Endothelial cell of umbilical vein (primary cell): Measurements from ENCODE around the gene NRCAM. TPM values are rescaled to one million over a fixed set of nuclear protein-coding genes. Genes with fewer than 3 reads are reported as not detected.

Experiments used
- BruUV-seq: library from RNA; stranded (reverse); fragments of 400-500 nt; replicated peaks from 2 replicates; lab custom pipeline; 2021; lab: Mats Ljungman, UMichigan
- CTCF ChIA-PET: fragments of 300-600, 350-600 bp; sonication (Branson Sonifier 250); formaldehyde crosslinking; loops from one replicate; lab custom pipeline; 2021; ENCODE audit warnings: antibody characterized with exemption, inconsistent platforms; lab: Charles Lee
- POLR2A ChIA-PET: fragments of 300-600, 350-600 bp; sonication (Branson Sonifier 250); formaldehyde crosslinking; loops from one replicate; lab custom pipeline; 2021; ENCODE audit warnings: antibody characterized with exemption, inconsistent platforms; lab: Charles Lee
- DNase-seq: peaks from one replicate; pipeline ENCODE4 v3.0.0-alpha.2; 2011; ENCODE audit warnings: low read depth, low spot score
- FAIRE-seq: peaks from 2 replicates; lab custom pipeline; 2011; peaks lifted over from hg19 to GRCh38; lab: Jason Lieb, UNC
- H2AFZ ChIP-seq: 2 replicates; pipeline ENCODE4 v1.6.0; 2012; ENCODE audit warnings: low read depth, low read length, control low read depth, inconsistent platforms
- H3K27ac ChIP-seq: 2 replicates; pipeline ENCODE4 v1.5.1; 2011; ENCODE audit warnings: low read depth, mild to moderate bottlenecking, control low read depth, low read length, moderate library complexity; ENCODE audit not compliant: insufficient read depth
- H3K27me3 ChIP-seq, 2 experiments: 2 replicates each; pipeline versions ENCODE4 v1.6.0 to v1.6.1; 2011; ENCODE audit warnings: low read length in 2 of 2, mixed read lengths in 1 of 2; ENCODE audit not compliant: control insufficient read depth in 2 of 2, insufficient read depth in 2 of 2
- H3K36me3 ChIP-seq, 2 experiments: 2 replicates in 1 of 2; 3 replicates in 1 of 2; pipeline ENCODE4 v1.5.1; 2011; ENCODE audit warnings: low read length in 2 of 2, mild to moderate bottlenecking in 1 of 2, moderate library complexity in 1 of 2; ENCODE audit not compliant: control insufficient read depth in 2 of 2, insufficient read depth in 2 of 2; ENCODE audit errors: extremely low read depth in 1 of 2
- H3K4me1 ChIP-seq: 3 replicates; pipeline ENCODE4 v1.5.1; 2011; ENCODE audit warnings: mild to moderate bottlenecking, low read length; ENCODE audit not compliant: control insufficient read depth, insufficient read depth; ENCODE audit errors: extremely low read depth
- H3K4me2 ChIP-seq: 2 replicates; pipeline ENCODE4 v1.6.1; 2011; ENCODE audit warnings: low read length, control low read depth, mixed read lengths; ENCODE audit not compliant: insufficient read depth
- H3K4me3 ChIP-seq, 3 experiments: fragments of 200-600 bp in 1 of 3; sonication (generic), shearing (Covaris generic) in 1 of 3; replicated peaks in 1 of 3; 2 replicates each; pipeline ENCODE4 v1.5.1; 2011 to 2016; ENCODE audit warnings: control low read depth in 3 of 3, low read length in 3 of 3, mild to moderate bottlenecking in 2 of 3, inconsistent platforms in 1 of 3, low read depth in 1 of 3, moderate library complexity in 1 of 3; ENCODE audit not compliant: insufficient read depth in 1 of 3
- H3K79me2 ChIP-seq: 2 replicates; pipeline ENCODE4 v1.6.0; 2012; ENCODE audit warnings: low read length, inconsistent platforms; ENCODE audit not compliant: control insufficient read depth, insufficient read depth
- H3K9ac ChIP-seq: replicated peaks from 2 replicates; pipeline ENCODE3; 2011; ENCODE audit warnings: low read length, control low read depth; ENCODE audit not compliant: insufficient read depth; ENCODE audit errors: extremely low read depth
- H3K9me1 ChIP-seq: replicated peaks from 3 replicates; pipeline ENCODE4 v1.6.0; 2011; ENCODE audit warnings: mild to moderate bottlenecking, low read length; ENCODE audit not compliant: control insufficient read depth, insufficient read depth; ENCODE audit errors: extremely low read depth
- H3K9me3 ChIP-seq: replicated peaks from 2 replicates; pipeline ENCODE4 v1.5.1; 2012; ENCODE audit warnings: low read length, inconsistent platforms; ENCODE audit not compliant: control insufficient read depth, insufficient read depth
- H4K20me1 ChIP-seq: replicated peaks from 2 replicates; pipeline ENCODE3; 2011; ENCODE audit warnings: mild to moderate bottlenecking, low read length; ENCODE audit not compliant: control insufficient read depth, insufficient read depth; ENCODE audit errors: extremely low read depth
- CTCF ChIP-seq, 2 donors: IDR thresholded peaks; 1 replicate in 1 of 2; 2 replicates in 1 of 2; pipeline ENCODE4 v1.5.1; 2011; ENCODE audit warnings: low read length in 2 of 2, mild to moderate bottlenecking in 2 of 2, moderate library complexity in 2 of 2, control low read depth in 1 of 2, inconsistent platforms in 1 of 2, low read depth in 1 of 2; ENCODE audit not compliant: insufficient read depth in 1 of 2; ENCODE audit errors: extremely low read depth in 1 of 2
- EZH2 ChIP-seq: IDR thresholded peaks from 2 replicates; pipeline ENCODE4 v1.6.1; 2012; ENCODE audit warnings: borderline replicate concordance, low read depth, mild to moderate bottlenecking, moderate library complexity, low read length, inconsistent platforms; ENCODE audit not compliant: severe bottlenecking
- GATA2 ChIP-seq: IDR thresholded peaks from 2 replicates; pipeline ENCODE4 v1.7.0; 2011; ENCODE audit warnings: low read depth, mild to moderate bottlenecking, moderate library complexity, mixed read lengths, low read length; ENCODE audit not compliant: insufficient read length, insufficient read depth
- JUN ChIP-seq: IDR thresholded peaks from 2 replicates; pipeline ENCODE4 v1.6.1; 2011; ENCODE audit warnings: borderline replicate concordance, low read depth; ENCODE audit not compliant: insufficient read length, insufficient read depth
- MAX ChIP-seq: IDR thresholded peaks from 2 replicates; pipeline ENCODE4 v1.6.1; 2011; ENCODE audit not compliant: insufficient read depth, insufficient read length
- MYC ChIP-seq: IDR thresholded peaks from one replicate; pipeline ENCODE4 v1.6.1; 2011; ENCODE audit warnings: mild to moderate bottlenecking, low read depth, low read length
- POLR2A ChIP-seq: IDR thresholded peaks from 2 replicates; pipeline ENCODE4 v1.6.1; 2012; ENCODE audit warnings: low read depth, mild to moderate bottlenecking, control low read depth, low read length
- dilution Hi-C: fragments of 300-500 bp; cut with MboI; formaldehyde crosslinking; loops from one replicate; pipeline ENCODE4 v1.15.0; 2019; ENCODE audit warnings: low sequenced_read_pairs; ENCODE audit not compliant: extremely low pct_ligation_motif_present
- intact Hi-C: fragments of 100-400 bp; cut with micrococcal nuclease; formaldehyde crosslinking; loops from one replicate; pipeline ENCODE4 v1.10.0; 2022
- polyA plus RNA-seq, 4 experiments: library from polyadenylated mRNA; depleted of rRNA in 3 of 4; stranded (reverse) in 3 of 4; unstranded in 1 of 4; fragments of >200 nt; gene quantifications; 2 replicates each; pipeline versions ENCODE4 v1.2.1 to v1.2.3, GENCODE V29; 2011 to 2012; ENCODE audit warnings: missing spikeins in 1 of 4
- total RNA-seq: library from RNA; stranded (reverse); gene quantifications from 2 replicates; pipeline ENCODE4 v1.2.3, GENCODE V29; 2021

The NRCAM gene
- total and polyA plus RNA-seq, 2 donors (not counting 3 experiments of a cell fraction or from before 2014, with no cell fraction given): 26.0 to 47.6 TPM

- no peak overlapping the region for H3K4me2 ChIP-seq
- H3K36me3 ChIP-seq: no peaks in the 10 kb centered on the region
- POLR2A ChIA-PET: no interaction called here
Observed at GRCh38 chr7:108327353-108327752, 128.9 kb downstream of the NRCAM start.

More at GRCh38 chr7:108327353-108327752, 128.9 kb downstream of the NRCAM start:
- Histone ChIP-seq H3K79me2 (peaks cover 20% of the 10 kb centered on the region), H2AFZ (no peak overlapping the region), H3K9ac (no peak overlapping the region), H3K27ac (no peak overlapping the region), H3K27me3 (no peaks in the 10 kb centered on the region), H3K9me1 (no peaks in the 10 kb centered on the region), H3K4me1 (no peaks in the 10 kb centered on the region), H3K9me3 (no peaks in the 10 kb centered on the region), H3K4me3 (no peak overlapping the region), H4K20me1 (no peaks in the 10 kb centered on the region)
- FAIRE-seq (no peak), DNase-seq (no peak)
- intact Hi-C loops: no loop called here
- TF ChIP-seq JUN (no peak), MYC (no peak), POLR2A (no peak), MAX (no peak), EZH2 (no peak), CTCF (IDR thresholded peaks at IDR 0.05; ENCODE audit: extremely low read depth in 1 of 2, insufficient read depth in 1 of 2, low read depth in 1 of 2, low read length in 2 of 2) (no peak), GATA2 (no peak)
- BruUV-seq: no TSS peak
- CTCF ChIA-PET: interaction anchor here (0.7 to 1.6 kb wide), 2 partner anchors 21 to 146 kb away, joined by 3 to 5 read pairs; no protein-coding TSS in a partner anchor
- dilution Hi-C loops: no loop called here
